HG03558 (cell line): ENCODE measurements around the gene SNX4.
"Not testable (repeated sequence)": the region's sequence is repeated elsewhere in the genome, so short reads cannot be mapped to it uniquely, and the experiment has no call there.

ENCODE experiments used
- ATAC-seq: cut with Tn5 transposase; IDR thresholded peaks from one replicate; pipeline ENCODE4 v1.9.1; 2021; ENCODE audit warnings: moderate number of reproducible peaks; ENCODE audit not compliant: unreplicated experiment; ENCODE audit errors: extremely low read depth

SNX4 gene

GRCh38 chr3:125406070-125406469 is 113.9 kb downstream of the SNX4 start:
- no peak for ATAC-seq

- not testable (repeated sequence) for ATAC-seq
Measured at GRCh38 chr3:125405515-125405914, 114.5 kb downstream of the SNX4 start.

GRCh38 chr3:125403789-125404188 is 116.2 kb downstream of the SNX4 start:
- ATAC-seq, result no peak

- ATAC-seq, result no peak
Measured at GRCh38 chr3:125402639-125403038, 117.4 kb downstream of the SNX4 start.

- no peak for ATAC-seq
Measured at GRCh38 chr3:125401402-125401801, 118.6 kb downstream of the SNX4 start.

GRCh38 chr3:125398952-125399351 is 121.0 kb downstream of the SNX4 start:
- no peak for ATAC-seq
